ENCODE data around the gene BABAM1. TPM values are rescaled to one million over a fixed set of nuclear protein-coding genes. Genes with fewer than 3 reads are reported as not detected.
A peak's percentile ranks its signal among the peaks of the same experiment; 100 is the strongest.

The BABAM1 gene
- total and polyA plus RNA-seq, 9 of the 15 experiments (the other 6 are each of a cell fraction or from before 2014, with no cell fraction given): 14.7 to 160 (median 113) TPM

DNA sequence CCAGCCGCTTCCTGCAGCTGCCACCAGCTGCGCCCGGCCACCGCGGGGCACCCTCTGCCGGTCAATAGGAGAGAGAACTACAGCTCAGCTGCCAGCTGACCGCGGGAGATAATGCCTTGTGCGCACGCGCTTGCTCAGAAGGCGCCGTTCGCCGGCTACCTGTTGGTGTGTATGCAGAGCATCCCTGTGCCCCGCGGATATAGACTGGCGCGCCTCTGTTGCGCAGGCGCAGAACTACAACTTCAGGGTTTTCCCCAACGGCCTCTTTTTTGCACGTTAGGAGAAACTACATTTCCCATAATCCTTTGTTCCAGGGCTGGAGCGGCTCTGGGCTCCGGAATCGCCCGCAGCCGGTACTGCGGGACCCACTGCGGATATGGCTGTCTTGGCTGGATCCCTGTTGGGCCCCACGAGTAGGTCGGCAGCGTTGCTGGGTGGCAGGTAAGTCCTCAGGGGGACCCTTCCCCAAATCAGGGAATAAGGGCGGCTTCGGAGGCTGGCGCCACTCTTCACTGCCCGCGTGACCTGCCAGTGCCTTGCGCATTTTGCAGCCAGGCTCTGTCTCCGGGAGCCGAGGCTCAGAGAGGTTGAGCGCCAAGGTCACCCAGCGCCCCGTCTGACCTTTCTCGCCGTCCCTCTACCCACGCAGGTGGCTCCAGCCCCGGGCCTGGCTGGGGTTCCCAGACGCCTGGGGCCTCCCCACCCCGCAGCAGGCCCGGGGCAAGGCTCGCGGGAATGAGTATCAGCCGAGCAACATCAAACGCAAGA lies 38.5 kb downstream of the BABAM1 start, which contains the start of gene MRPL34 (continued):
- TF ChIP-seq, protein P1, sequence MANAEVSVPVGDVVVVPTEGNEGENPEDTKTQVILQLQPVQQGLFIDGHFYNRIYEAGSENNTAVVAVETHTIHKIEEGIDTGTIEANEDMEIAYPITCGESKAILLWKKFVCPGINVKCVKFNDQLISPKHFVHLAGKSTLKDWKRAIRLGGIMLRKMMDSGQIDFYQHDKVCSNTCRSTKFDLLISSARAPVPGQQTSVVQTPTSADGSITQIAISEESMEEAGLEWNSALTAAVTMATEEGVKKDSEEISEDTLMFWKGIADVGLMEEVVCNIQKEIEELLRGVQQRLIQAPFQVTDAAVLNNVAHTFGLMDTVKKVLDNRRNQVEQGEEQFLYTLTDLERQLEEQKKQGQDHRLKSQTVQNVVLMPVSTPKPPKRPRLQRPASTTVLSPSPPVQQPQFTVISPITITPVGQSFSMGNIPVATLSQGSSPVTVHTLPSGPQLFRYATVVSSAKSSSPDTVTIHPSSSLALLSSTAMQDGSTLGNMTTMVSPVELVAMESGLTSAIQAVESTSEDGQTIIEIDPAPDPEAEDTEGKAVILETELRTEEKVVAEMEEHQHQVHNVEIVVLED (CRISPR knock-in tag; IDR thresholded peaks at IDR 0.05): no peak
- TF ChIP-seq, protein P2, sequence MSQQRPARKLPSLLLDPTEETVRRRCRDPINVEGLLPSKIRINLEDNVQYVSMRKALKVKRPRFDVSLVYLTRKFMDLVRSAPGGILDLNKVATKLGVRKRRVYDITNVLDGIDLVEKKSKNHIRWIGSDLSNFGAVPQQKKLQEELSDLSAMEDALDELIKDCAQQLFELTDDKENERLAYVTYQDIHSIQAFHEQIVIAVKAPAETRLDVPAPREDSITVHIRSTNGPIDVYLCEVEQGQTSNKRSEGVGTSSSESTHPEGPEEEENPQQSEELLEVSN (IDR thresholded peaks at IDR 0.05; ENCODE audit: borderline replicate concordance in 1 of 2, extremely low read depth in 1 of 2, insufficient read depth in 1 of 2, insufficient read length in 1 of 2, low read depth in 1 of 2, low read length in 1 of 2, poor library complexity in 1 of 2, severe bottlenecking in 1 of 2): peak; percentile 63 to 82
- no peak for TF ChIP-seq KHSRP (IDR thresholded peaks at IDR 0.05)
- TF ChIP-seq, protein P3, sequence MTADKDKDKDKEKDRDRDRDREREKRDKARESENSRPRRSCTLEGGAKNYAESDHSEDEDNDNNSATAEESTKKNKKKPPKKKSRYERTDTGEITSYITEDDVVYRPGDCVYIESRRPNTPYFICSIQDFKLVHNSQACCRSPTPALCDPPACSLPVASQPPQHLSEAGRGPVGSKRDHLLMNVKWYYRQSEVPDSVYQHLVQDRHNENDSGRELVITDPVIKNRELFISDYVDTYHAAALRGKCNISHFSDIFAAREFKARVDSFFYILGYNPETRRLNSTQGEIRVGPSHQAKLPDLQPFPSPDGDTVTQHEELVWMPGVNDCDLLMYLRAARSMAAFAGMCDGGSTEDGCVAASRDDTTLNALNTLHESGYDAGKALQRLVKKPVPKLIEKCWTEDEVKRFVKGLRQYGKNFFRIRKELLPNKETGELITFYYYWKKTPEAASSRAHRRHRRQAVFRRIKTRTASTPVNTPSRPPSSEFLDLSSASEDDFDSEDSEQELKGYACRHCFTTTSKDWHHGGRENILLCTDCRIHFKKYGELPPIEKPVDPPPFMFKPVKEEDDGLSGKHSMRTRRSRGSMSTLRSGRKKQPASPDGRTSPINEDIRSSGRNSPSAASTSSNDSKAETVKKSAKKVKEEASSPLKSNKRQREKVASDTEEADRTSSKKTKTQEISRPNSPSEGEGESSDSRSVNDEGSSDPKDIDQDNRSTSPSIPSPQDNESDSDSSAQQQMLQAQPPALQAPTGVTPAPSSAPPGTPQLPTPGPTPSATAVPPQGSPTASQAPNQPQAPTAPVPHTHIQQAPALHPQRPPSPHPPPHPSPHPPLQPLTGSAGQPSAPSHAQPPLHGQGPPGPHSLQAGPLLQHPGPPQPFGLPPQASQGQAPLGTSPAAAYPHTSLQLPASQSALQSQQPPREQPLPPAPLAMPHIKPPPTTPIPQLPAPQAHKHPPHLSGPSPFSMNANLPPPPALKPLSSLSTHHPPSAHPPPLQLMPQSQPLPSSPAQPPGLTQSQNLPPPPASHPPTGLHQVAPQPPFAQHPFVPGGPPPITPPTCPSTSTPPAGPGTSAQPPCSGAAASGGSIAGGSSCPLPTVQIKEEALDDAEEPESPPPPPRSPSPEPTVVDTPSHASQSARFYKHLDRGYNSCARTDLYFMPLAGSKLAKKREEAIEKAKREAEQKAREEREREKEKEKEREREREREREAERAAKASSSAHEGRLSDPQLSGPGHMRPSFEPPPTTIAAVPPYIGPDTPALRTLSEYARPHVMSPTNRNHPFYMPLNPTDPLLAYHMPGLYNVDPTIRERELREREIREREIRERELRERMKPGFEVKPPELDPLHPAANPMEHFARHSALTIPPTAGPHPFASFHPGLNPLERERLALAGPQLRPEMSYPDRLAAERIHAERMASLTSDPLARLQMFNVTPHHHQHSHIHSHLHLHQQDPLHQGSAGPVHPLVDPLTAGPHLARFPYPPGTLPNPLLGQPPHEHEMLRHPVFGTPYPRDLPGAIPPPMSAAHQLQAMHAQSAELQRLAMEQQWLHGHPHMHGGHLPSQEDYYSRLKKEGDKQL (CRISPR knock-in tag; IDR thresholded peaks at IDR 0.05; ENCODE audit: borderline replicate concordance): no peak
- peak; percentile 61 to 66 for TF ChIP-seq RAD21 (CRISPR knock-in tag; conservative IDR thresholded peaks at IDR 0.05 in 1 of 2, IDR thresholded peaks at IDR 0.05 in 1 of 2)
- TF ChIP-seq EP300 (IDR thresholded peaks at IDR 0.05; ENCODE audit: low read length): peak; percentile 45; the same call in 1 of the 2 replicates
- TF ChIP-seq TGIF2 (CRISPR knock-in tag; IDR thresholded peaks at IDR 0.05): no peak
- TF ChIP-seq, protein P4, sequence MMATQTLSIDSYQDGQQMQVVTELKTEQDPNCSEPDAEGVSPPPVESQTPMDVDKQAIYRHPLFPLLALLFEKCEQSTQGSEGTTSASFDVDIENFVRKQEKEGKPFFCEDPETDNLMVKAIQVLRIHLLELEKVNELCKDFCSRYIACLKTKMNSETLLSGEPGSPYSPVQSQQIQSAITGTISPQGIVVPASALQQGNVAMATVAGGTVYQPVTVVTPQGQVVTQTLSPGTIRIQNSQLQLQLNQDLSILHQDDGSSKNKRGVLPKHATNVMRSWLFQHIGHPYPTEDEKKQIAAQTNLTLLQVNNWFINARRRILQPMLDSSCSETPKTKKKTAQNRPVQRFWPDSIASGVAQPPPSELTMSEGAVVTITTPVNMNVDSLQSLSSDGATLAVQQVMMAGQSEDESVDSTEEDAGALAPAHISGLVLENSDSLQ (IDR thresholded peaks at IDR 0.05): peak; percentile 51; the same call in 1 of the 2 replicates
- peak; percentile 65 for TF ChIP-seq KDM5B (IDR thresholded peaks at IDR 0.05; ENCODE audit: insufficient replicate concordance, low read depth, low read length)
- no peak for TF ChIP-seq ZNF24 (IDR thresholded peaks at IDR 0.05)
- TF ChIP-seq KDM4B (IDR thresholded peaks at IDR 0.05; ENCODE audit: borderline replicate concordance in 2 of 2, low read depth in 1 of 2): no peak; a peak in 1 of 4 replicates
- TF ChIP-seq POLR3G (IDR thresholded peaks at IDR 0.05; ENCODE audit: extremely low read depth, insufficient read length, insufficient replicate concordance): no peak
- no peak for TF ChIP-seq BDP1 (IDR thresholded peaks at IDR 0.05; ENCODE audit: insufficient read depth, insufficient read length)
- TF ChIP-seq SREBF1 (IDR thresholded peaks at IDR 0.05; ENCODE audit: borderline replicate concordance, low read depth, low read length): no peak
- no peak for TF ChIP-seq PHTF2 (CRISPR knock-in tag; IDR thresholded peaks at IDR 0.05)
- TF ChIP-seq TAF9B (IDR thresholded peaks at IDR 0.05; ENCODE audit: partially characterized antibody): no peak

All from K562 (cell line).